ENCODE results near the gene STPG4.
"Not testable (repeated sequence)": the region's sequence is repeated elsewhere in the genome, so short reads cannot be mapped to it uniquely, and the experiment has no call there.

- TF ChIP-seq CTCF, POLR2A (IDR thresholded peaks at IDR 0.05): not testable (repeated sequence)
Measured at GRCh38 chr2:47099712-47100111, 55.4 kb downstream of the STPG4 start.

Data from thyroid gland (tissue), 4 donors.